Lower leg skin (tissue), 3 donors: Measurements from ENCODE around the gene MZT1.

Source experiments
- POLR2A ChIP-seq, 2 donors: fragments of 450-650 bp; IDR thresholded peaks; one replicate each; pipeline ENCODE4 v1.6.1; 2016 to 2017; ENCODE audit warnings: antibody characterized with exemption in 2 of 2, mild to moderate bottlenecking in 1 of 2, moderate library complexity in 1 of 2
- TF ChIP-seq, protein P1 (sequence below), 3 donors: fragments of 450-650 bp; IDR thresholded peaks; one replicate each; pipeline ENCODE4 v1.5.1; 2016; ENCODE audit warnings: antibody characterized with exemption in 3 of 3, mild to moderate bottlenecking in 3 of 3, moderate library complexity in 2 of 3

DNA sequence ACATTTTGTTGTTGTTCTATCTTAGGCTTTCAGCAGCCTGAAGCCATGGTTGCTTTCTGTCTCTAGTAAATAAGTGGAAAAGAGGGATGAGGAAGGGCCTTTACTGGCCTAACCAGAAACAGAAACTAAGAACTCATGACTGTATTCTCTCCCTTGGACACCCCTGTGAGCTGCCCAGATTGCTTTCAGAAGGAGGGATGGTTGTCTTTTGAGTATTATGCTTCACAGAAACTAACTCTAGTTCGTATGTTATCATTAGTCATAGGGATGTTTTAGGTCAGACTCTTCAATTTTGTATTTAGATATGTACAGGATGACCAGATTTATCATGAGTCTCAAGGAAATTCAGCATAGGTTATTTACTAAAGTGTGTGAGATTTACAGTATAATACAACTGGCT lies 17.8 kb upstream of the MZT1 start:
- no peak for TF ChIP-seq POLR2A (IDR thresholded peaks at IDR 0.05)
- TF ChIP-seq, protein P1, sequence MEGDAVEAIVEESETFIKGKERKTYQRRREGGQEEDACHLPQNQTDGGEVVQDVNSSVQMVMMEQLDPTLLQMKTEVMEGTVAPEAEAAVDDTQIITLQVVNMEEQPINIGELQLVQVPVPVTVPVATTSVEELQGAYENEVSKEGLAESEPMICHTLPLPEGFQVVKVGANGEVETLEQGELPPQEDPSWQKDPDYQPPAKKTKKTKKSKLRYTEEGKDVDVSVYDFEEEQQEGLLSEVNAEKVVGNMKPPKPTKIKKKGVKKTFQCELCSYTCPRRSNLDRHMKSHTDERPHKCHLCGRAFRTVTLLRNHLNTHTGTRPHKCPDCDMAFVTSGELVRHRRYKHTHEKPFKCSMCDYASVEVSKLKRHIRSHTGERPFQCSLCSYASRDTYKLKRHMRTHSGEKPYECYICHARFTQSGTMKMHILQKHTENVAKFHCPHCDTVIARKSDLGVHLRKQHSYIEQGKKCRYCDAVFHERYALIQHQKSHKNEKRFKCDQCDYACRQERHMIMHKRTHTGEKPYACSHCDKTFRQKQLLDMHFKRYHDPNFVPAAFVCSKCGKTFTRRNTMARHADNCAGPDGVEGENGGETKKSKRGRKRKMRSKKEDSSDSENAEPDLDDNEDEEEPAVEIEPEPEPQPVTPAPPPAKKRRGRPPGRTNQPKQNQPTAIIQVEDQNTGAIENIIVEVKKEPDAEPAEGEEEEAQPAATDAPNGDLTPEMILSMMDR (IDR thresholded peaks at IDR 0.05) = no peak
